ENCODE data around the gene EFCAB11. TPM values are rescaled to one million over a fixed set of nuclear protein-coding genes. Genes with fewer than 3 reads are reported as not detected.

Gene EFCAB11
- total and polyA plus RNA-seq, 2 experiments from 2014 or later, result 7.7 to 24.6 TPM

DNA sequence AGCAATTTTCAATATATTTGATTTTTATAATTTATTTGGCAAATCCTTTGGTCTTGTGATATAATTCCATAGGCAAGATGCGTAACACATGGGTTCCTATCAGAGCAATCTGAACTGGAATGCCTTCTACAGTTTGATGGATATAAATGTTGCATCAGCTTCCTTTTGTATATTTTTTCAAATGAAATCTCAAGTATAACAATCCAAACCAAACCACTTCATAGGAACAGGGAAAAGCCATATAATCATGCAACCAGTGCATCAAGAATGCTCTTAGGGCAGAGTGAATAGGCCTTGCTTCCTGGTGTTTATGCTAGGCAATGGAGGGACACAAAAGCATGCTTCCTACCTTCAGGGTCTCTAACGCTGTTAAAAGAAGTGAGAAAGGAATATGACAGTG is 34.5 kb downstream of the EFCAB11 start:
- Histone ChIP-seq H3K27ac (ENCODE audit: low read depth) (no peak overlapping the region), H3K4me1 (ENCODE audit: insufficient read depth) (peaks cover 3% of the 10 kb centered on the region; the same call in 1 of the 2 replicates), H3K4me3 (no peak overlapping the region), H3K36me3 (ENCODE audit: insufficient read depth) (no peaks in the 10 kb centered on the region), H4K20me1 (replicated peaks; ENCODE audit: insufficient read depth) (no peaks in the 10 kb centered on the region; the same call in 1 of the 2 replicates), H3K9me2 (ENCODE audit: insufficient read depth) (no peaks in the 10 kb centered on the region), H3K4me2 (no peak overlapping the region), H3K79me2 (replicated peaks; ENCODE audit: insufficient read depth) (no peaks in the 10 kb centered on the region), H3K27me3 (ENCODE audit: insufficient read depth) (no peaks in the 10 kb centered on the region), H2AFZ (no peak overlapping the region), H3F3A (replicated peaks; ENCODE audit: low read depth) (no peaks in the 10 kb centered on the region; the same call in 1 of the 2 replicates)
- Mint-ChIP-seq H3K27ac (no peak overlapping the region), H3K4me3 (no peak overlapping the region), H3K9me3 (no peaks in the 10 kb centered on the region), H3K36me3 (ENCODE audit: low read depth) (no peaks in the 10 kb centered on the region; the same call in 2 of the 3 replicates), H3K27me3 (ENCODE audit: insufficient read depth, low read depth, poor library complexity) (peaks cover 3% of the 10 kb centered on the region), H3K4me1 (peaks cover 12% of the 10 kb centered on the region)
- ATAC-seq (no peak), DNase-seq (ENCODE audit: low spot score) (no peak)
- TF ChIP-seq CTCF (conservative IDR thresholded peaks at IDR 0.05; ENCODE audit: low read depth in 2 of 2), result no peak
- TF ChIP-seq, protein P1, sequence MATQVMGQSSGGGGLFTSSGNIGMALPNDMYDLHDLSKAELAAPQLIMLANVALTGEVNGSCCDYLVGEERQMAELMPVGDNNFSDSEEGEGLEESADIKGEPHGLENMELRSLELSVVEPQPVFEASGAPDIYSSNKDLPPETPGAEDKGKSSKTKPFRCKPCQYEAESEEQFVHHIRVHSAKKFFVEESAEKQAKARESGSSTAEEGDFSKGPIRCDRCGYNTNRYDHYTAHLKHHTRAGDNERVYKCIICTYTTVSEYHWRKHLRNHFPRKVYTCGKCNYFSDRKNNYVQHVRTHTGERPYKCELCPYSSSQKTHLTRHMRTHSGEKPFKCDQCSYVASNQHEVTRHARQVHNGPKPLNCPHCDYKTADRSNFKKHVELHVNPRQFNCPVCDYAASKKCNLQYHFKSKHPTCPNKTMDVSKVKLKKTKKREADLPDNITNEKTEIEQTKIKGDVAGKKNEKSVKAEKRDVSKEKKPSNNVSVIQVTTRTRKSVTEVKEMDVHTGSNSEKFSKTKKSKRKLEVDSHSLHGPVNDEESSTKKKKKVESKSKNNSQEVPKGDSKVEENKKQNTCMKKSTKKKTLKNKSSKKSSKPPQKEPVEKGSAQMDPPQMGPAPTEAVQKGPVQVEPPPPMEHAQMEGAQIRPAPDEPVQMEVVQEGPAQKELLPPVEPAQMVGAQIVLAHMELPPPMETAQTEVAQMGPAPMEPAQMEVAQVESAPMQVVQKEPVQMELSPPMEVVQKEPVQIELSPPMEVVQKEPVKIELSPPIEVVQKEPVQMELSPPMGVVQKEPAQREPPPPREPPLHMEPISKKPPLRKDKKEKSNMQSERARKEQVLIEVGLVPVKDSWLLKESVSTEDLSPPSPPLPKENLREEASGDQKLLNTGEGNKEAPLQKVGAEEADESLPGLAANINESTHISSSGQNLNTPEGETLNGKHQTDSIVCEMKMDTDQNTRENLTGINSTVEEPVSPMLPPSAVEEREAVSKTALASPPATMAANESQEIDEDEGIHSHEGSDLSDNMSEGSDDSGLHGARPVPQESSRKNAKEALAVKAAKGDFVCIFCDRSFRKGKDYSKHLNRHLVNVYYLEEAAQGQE (IDR thresholded peaks at IDR 0.05; ENCODE audit: unreplicated experiment), result no peak
- TF ChIP-seq ZNF462 (CRISPR knock-in tag; IDR thresholded peaks at IDR 0.05), result no peak
- TF ChIP-seq NANOG (IDR thresholded peaks at IDR 0.05; ENCODE audit: borderline replicate concordance), result no peak
- TF ChIP-seq POLR2AphosphoS5 (IDR thresholded peaks at IDR 0.05; ENCODE audit: low read depth), result no peak
- TF ChIP-seq ZNF331 (CRISPR knock-in tag; IDR thresholded peaks at IDR 0.05; ENCODE audit: low read depth), result no peak
- TF ChIP-seq, protein P2, sequence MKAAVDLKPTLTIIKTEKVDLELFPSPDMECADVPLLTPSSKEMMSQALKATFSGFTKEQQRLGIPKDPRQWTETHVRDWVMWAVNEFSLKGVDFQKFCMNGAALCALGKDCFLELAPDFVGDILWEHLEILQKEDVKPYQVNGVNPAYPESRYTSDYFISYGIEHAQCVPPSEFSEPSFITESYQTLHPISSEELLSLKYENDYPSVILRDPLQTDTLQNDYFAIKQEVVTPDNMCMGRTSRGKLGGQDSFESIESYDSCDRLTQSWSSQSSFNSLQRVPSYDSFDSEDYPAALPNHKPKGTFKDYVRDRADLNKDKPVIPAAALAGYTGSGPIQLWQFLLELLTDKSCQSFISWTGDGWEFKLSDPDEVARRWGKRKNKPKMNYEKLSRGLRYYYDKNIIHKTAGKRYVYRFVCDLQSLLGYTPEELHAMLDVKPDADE (IDR thresholded peaks at IDR 0.05), result no peak
- no peak for TF ChIP-seq ZNF114 (CRISPR knock-in tag; IDR thresholded peaks at IDR 0.05)
- TF ChIP-seq STAT1 (IDR thresholded peaks at IDR 0.05; ENCODE audit: unreplicated experiment), result no peak

All from GM23338 (cell line).